COLO829 (cell line): ENCODE results near the gene SH3BP2.

Experiments used
- DNase-seq: peaks from one replicate; pipeline ENCODE4 v3.0.0; 2012; ENCODE audit warnings: low spot score

The SH3BP2 gene

GRCh38 chr4:2856266-2856665, 63.4 kb downstream of the SH3BP2 start:
- no peak for DNase-seq

GRCh38 chr4:2857349-2857927, 64.6 kb downstream of the SH3BP2 start:
- DNase-seq, result no peak

- DNase-seq, result no peak
Observed at GRCh38 chr4:2858451-2859217, 65.7 kb downstream of the SH3BP2 start.

GRCh38 chr4:2859514-2859913, 66.6 kb downstream of the SH3BP2 start:
- DNase-seq, result no peak

GRCh38 chr4:2860391-2861348, 67.8 kb downstream of the SH3BP2 start:
- no peak for DNase-seq

- no peak for DNase-seq
Observed at GRCh38 chr4:2861631-2862436, 68.9 kb downstream of the SH3BP2 start.

GRCh38 chr4:2862528-2862927, 69.6 kb downstream of the SH3BP2 start:
- DNase-seq, result peak; percentile 59

GRCh38 chr4:2863649-2864048, 70.8 kb downstream of the SH3BP2 start:
- DNase-seq, result no peak

GRCh38 chr4:2865196-2865780, 72.4 kb downstream of the SH3BP2 start:
- DNase-seq, result no peak

GRCh38 chr4:2866160-2866861, 73.4 kb downstream of the SH3BP2 start:
- DNase-seq, result no peak

GRCh38 chr4:2866891-2867290, 74.0 kb downstream of the SH3BP2 start:
- no peak for DNase-seq

- DNase-seq, result no peak
Observed at GRCh38 chr4:2867758-2868491, 75.0 kb downstream of the SH3BP2 start.

GRCh38 chr4:2868877-2869487, 76.1 kb downstream of the SH3BP2 start:
- no peak for DNase-seq

- no peak for DNase-seq
Observed at GRCh38 chr4:2869659-2870058, 76.8 kb downstream of the SH3BP2 start.

- no peak for DNase-seq
Observed at GRCh38 chr4:2870082-2870481, 77.2 kb downstream of the SH3BP2 start.

- DNase-seq, result no peak
Observed at GRCh38 chr4:2871466-2871865, 78.6 kb downstream of the SH3BP2 start.

GRCh38 chr4:2871911-2872310, 79.0 kb downstream of the SH3BP2 start:
- no peak for DNase-seq

- no peak for DNase-seq
Observed at GRCh38 chr4:2873329-2873728, 80.4 kb downstream of the SH3BP2 start.

- no peak for DNase-seq
Observed at GRCh38 chr4:2874861-2875260, 82.0 kb downstream of the SH3BP2 start.

- no peak for DNase-seq
Observed at GRCh38 chr4:2875556-2875955, 82.7 kb downstream of the SH3BP2 start.
